HG02588 (cell line): Measurements from ENCODE around the gene DNAJC5.
"Not testable (repeated sequence)": the region's sequence is repeated elsewhere in the genome, so short reads cannot be mapped to it uniquely, and the experiment has no call there.

Source experiments
- ATAC-seq: cut with Tn5 transposase; IDR thresholded peaks from one replicate; pipeline ENCODE4 v1.9.1; 2021; ENCODE audit warnings: mild to moderate bottlenecking, moderate library complexity; ENCODE audit not compliant: unreplicated experiment

Gene DNAJC5

DNA sequence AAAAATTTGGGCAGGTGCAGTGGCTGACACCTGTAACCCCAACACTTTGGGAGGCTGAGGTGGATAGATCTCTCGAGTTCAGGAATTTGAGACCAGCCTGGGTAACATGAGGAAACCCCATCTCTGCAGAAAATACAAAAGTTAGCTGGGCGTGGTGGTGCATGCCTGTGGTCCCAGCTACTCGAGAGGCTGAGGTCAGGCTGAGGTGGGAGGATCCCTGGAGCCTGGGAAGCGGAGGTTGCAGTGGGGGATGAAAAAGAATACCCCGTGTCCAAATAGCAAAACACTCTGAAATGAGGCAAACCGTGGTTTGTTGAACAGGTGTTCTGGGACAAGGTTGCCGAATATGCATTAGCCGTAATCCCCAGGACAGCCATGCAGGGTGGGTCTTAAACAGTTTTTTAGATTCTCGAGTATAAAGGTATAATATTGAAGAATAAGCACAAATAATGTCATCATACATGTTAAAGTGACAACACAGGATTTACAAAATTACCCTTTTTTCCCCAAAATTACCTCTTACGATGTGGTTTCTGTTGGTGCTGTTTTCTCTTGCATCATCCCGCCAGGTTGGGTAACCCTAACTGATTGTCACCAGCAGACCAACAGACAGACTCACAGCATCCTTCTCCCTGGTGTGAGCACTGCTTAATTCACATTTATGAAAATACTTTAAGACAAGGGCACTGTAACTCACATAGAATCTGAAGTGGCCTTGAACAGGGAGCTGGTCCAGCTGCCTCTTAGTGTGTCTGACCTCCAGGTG, 9.1 kb downstream of the DNAJC5 start:
- no peak for ATAC-seq

DNA sequence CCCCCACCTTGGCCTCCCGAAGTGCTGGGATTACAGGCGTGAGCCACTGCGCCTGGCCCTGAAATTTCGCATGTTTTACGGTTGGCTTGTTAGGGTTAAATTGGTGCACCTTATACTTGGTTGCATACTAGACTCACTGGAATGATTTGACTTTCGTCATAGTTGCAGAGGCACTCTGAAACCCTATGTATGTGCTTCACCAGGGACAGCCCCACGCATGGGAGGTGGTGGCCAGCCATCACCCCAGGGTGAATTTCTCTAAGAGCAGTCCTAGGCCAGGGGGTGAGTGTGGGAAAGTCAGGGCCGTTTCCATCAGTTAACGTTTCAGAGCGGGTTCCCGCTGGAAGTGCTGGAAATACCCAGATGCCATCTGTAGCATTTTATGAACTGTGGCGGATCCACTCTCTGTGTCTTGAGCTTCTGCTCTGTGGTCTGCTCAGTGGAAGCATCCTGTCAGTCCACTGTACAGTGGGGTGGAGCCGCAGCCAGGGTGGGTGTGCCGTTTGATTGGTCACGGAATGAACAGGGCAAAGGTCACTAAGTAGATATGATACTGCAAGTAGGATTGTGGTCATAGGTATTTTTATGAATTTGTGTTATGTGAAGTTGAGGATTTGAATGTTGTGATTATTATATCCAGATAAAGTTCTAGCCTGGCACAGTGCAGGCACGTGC, 13.2 kb downstream of the DNAJC5 start:
- ATAC-seq: no peak

DNA sequence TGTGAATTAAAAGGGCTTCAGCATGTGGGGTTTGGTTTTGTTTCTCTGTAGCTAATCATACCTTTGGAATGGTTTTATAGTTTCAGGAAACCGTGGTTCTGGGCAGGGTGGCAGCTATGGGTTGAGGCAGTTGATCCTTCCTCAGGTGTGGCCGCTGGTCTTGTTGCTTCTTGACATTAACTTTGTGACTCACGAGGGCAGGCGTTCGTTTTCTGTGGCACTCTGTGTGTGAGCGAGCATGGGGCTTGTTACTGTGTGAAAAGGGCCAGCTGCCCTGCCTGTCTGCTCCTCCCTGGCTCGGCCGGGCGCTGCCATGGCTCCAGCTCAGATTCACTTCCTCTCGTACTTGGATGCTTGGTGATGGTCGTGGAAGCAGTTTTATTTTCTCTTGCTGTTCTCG, 16.2 kb downstream of the DNAJC5 start:
- no peak for ATAC-seq

- no peak for ATAC-seq
Measured at GRCh38 chr20:63913768-63914167, 18.8 kb downstream of the DNAJC5 start.

DNA sequence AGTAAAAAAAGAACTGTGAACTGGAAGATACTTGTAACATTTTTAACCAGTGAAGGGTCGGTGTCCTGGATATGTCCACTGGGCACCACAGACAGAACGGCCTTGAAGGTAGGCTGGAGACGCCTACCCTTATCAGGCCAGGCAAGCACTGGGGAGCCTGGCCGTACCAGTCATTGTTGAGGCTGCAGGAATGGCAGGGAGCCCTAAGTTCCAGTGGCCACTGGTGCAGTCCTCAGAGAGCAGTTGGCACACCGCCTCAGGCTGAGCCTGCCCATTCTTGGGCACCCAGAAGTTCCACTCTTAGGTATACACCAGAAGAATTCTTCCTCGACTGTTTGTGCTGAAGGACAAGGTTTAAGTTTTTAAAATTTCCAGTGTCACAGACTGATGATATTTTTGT, 20.5 kb downstream of the DNAJC5 start:
- ATAC-seq: no peak

GRCh38 chr20:63916371-63916939, 21.5 kb downstream of the DNAJC5 start:
- ATAC-seq: not testable (repeated sequence)

GRCh38 chr20:63917811-63918210, 22.9 kb downstream of the DNAJC5 start:
- ATAC-seq: no peak

- no peak for ATAC-seq
Measured at GRCh38 chr20:63919130-63919529, 24.2 kb downstream of the DNAJC5 start.

DNA sequence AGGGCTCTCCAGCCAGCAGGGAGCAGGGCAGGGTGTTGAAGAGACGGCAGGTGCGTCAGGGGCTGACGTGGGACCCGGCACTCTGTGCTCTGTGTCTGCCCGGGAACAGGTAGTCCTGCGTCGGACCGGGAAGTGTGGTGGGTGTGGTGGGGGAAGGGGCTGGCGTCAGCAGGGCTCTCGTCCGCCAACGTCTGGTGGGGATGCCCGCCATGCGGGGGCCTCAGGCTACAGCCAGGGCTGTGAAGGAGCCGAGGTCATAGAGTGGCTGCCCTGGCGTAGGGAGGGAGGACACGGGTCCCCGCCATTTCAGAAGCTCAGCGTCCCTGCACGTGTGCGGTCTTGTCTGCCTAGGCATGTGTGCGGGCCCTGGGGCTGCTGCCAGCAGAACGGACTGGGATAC, 25.3 kb downstream of the DNAJC5 start:
- ATAC-seq: no peak

GRCh38 chr20:63923651-63924050, 28.7 kb downstream of the DNAJC5 start:
- no peak for ATAC-seq

DNA sequence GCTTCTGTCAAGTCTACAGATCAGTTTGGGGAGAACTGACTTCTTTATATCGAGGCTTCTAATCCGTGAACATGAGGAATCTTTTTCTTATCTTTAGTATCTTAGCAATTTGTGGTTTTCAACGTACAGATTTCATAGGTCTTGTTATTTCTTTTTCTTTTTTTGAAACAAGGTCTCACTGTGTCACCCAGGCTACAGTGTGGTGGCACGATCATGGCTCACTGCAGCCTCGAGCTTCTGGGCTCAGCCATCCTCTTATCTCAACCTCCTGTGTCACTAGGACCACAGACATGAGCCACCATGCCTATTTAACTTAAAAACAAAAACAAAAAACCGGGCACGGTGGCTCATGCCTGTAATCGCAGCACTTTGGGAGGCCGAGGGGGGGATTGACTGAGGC, 29.3 kb downstream of the DNAJC5 start:
- ATAC-seq: no peak

DNA sequence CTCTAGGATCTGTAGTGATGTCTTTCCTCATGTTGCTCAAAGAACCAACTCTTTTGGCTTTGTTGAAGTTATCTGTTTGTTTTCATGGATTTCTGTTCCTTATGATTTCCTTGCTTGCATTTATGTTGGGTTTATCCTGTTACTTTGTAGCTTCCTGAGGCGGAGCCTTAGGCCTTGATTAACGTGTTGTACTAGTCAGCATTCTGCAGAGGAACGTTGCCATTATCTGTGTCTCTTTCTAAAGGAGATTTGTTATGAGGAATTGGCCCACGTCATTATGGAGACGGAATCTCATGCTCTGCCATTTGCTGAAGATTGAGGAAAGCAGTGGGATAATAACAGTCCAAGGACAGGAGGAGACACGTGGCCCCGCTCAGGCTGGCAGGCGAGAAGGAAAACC, 31.4 kb downstream of the DNAJC5 start:
- ATAC-seq: no peak

- ATAC-seq: no peak
Measured at GRCh38 chr20:63929071-63929470, 34.1 kb downstream of the DNAJC5 start.

GRCh38 chr20:63929473-63929883, 34.6 kb downstream of the DNAJC5 start:
- not testable (repeated sequence) for ATAC-seq

- ATAC-seq: no peak
Measured at GRCh38 chr20:63930971-63931553, 36.1 kb downstream of the DNAJC5 start.

DNA sequence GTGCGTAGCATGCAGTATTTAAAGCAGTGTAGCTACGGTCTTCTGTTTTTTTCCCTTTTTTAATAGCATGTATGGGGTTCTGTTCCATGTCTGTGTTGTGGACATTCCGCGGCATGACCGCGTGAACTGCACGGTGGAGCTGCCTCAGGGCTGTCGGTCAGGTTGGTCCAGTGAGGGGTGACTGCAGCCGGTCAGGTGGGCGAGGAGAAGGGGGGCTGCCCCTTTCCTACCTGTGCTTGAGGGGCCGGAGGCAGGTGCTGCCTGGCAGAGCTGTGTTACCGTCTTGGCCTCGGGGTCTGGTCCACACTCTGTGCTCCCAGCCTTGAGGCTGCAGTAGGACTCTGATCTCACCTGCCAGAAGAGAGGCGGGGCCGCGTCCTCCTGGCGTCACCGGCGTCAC, 36.8 kb downstream of the DNAJC5 start:
- ATAC-seq: no peak

GRCh38 chr20:63932606-63933160, 37.8 kb downstream of the DNAJC5 start:
- no peak for ATAC-seq

DNA sequence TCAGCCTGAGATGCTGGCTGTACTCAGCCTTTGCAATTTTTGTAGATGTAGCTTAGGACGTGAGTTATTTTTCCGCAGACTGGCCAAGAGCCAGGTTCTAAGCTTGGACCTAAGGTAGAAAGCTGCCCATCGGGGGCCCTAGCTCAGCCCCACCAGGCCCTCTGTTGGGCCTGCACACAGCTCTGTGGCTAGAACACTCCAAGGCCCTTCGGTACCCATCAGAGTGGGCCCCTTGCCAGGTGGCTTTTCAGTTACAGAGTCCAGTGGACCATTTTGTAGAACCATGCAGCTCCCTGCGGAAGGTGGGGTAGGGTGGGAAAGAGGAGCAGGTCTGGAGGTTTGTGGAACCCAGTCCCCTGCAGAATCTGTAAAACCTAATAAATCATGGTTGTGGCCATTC, 38.7 kb downstream of the DNAJC5 start:
- ATAC-seq: no peak

DNA sequence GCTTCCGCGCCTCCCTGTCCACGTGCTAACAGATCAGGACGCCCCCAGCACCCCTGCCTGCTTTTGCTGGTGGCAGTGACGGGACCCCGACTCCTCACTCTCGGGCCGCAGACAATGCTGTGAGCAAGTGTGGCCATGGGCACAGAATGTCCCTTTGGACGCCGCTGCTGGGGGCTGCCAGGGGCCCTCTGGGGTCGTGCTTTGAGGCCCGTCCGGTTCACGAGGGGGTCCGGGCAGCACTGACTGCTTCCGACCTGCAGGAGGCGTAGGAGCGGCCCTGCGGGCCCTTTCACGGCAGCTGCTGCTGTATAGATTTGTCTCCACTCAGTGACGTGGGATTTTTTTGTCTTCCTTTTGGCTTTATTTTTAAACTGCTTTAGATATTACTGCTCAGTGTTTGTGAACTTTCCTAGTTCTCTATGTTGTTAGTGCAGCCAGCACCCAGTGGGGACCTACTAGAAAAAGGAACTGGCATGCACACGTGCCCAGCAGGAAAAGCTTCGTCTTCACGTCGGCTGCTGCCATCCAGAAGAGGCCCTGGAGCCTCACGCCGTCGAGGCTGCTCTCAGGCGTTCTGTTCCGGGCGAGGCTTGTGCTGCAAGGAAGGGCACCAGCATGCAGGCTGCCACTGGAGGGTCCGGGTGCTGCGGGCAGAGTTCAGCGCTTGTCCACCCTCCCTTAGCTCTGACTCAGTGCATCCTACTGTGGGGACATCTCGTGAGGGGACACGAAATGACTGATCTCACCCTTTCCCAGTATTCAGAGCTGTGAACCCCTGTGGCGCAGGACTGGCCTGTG, 39.5 kb downstream of the DNAJC5 start:
- ATAC-seq: no peak

DNA sequence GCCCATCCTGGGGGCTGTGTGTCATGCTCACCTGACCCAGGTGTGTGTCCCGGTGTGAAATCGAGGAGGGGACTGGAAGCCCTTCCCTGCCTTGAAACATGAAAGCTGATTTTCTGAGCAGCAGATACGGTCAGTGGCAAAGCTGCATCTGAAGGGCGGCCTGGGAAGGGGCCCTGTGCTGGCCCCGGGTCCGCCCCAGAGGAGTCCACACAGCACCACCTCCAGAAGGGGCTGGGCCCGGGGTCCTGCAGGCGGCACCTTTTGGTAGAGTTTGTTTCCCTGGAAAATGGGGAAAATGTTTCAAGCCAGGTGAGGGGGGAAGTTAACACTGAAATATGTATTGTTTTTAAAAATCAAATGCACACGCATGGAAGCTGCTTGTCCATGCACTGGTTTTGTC, 40.5 kb downstream of the DNAJC5 start:
- ATAC-seq: no peak

DNA sequence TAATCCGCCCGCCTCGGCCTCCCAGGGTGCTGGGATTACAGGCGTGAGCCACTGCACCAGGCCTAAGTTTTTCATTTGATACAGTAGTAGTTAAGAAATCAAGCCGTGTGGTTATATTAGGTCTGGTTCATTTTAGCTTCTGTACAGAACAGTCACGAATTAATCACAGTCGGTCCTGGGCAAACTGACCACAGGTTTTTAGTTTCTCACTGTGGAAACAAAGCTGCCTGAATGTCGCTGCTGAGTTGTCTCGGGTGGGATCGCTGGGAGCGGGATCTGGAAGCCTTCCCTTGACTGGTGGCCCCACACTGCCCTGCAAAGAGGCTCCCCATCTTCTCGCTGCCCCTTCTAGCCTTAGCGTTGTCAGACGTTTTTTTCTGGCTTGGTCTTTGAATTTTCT, 42.7 kb downstream of the DNAJC5 start:
- no peak for ATAC-seq
